Measurements from ENCODE around the gene REXO2. TPM values are rescaled to one million over a fixed set of nuclear protein-coding genes. Genes with fewer than 3 reads are reported as not detected.

Gene REXO2
- total RNA-seq, result 10 to 100 TPM; 60.6 to 61.2 TPM

- H3K27ac Mint-ChIP-seq, result peak within 1 kb of the TSS; percentile 94
- ATAC-seq (replicated peaks in 1 of 2) (peak; percentile 96), DNase-seq (peak; percentile 93 to 94)
- no peaks in the 10 kb centered on the region for H3K27me3 Mint-ChIP-seq (ENCODE audit: low read depth)
- H3K4me1 Mint-ChIP-seq (ENCODE audit: low read depth), result peaks cover 35% of the 10 kb centered on the region
- peaks cover 0 to 6% of the 10 kb centered on the region in 2 donors for H3K36me3 Mint-ChIP-seq (ENCODE audit: insufficient read depth in 2 of 2)
- peak within 1 kb of the TSS; percentile 92 to 98 for H3K4me3 Mint-ChIP-seq
- no peaks in the 10 kb centered on the region for H3K9me3 Mint-ChIP-seq
These were observed at the start of gene REXO2 for GRCh38 chr11:114439229-114440120. REXO2 (plus strand) TSS chr11:114439467; CDS start chr11:114439529, 62 bp downstream.

GRCh38 chr11:114392735-114393667 is 46.3 kb upstream of the REXO2 start:
- ATAC-seq (replicated peaks in 1 of 2), result no peak
- Mint-ChIP-seq H3K4me3 (no peak overlapping the region), H3K36me3 (ENCODE audit: insufficient read depth in 2 of 2) (peaks cover under 1 to 1% of the 10 kb centered on the region in 2 donors), H3K4me1 (ENCODE audit: low read depth) (peaks cover 8% of the 10 kb centered on the region), H3K27ac (no peak overlapping the region), H3K27me3 (ENCODE audit: low read depth) (no peaks in the 10 kb centered on the region), H3K9me3 (no peaks in the 10 kb centered on the region)
- no peak for DNase-seq

- Mint-ChIP-seq H3K4me1 (ENCODE audit: low read depth) (peaks cover 22% of the 10 kb centered on the region), H3K27ac (no peak overlapping the region), H3K9me3 (no peaks in the 10 kb centered on the region), H3K27me3 (ENCODE audit: low read depth) (no peaks in the 10 kb centered on the region), H3K36me3 (ENCODE audit: insufficient read depth in 2 of 2) (peaks cover 5 to 8% of the 10 kb centered on the region in 2 donors), H3K4me3 (no peak overlapping the region)
- ATAC-seq (replicated peaks in 1 of 2) (no peak), DNase-seq (no peak)
These were observed 43.5 kb upstream of the REXO2 start for GRCh38 chr11:114395736-114396135.

- Mint-ChIP-seq H3K4me3 (no peak overlapping the region), H3K36me3 (ENCODE audit: insufficient read depth in 2 of 2) (peaks cover 6 to 9% of the 10 kb centered on the region in 2 donors), H3K4me1 (ENCODE audit: low read depth) (peaks cover 24% of the 10 kb centered on the region), H3K27me3 (ENCODE audit: low read depth) (no peaks in the 10 kb centered on the region), H3K27ac (no peak overlapping the region), H3K9me3 (no peaks in the 10 kb centered on the region)
- ATAC-seq (replicated peaks in 1 of 2), result no peak
- no peak for DNase-seq
These were observed 42.4 kb upstream of the REXO2 start for GRCh38 chr11:114396916-114397315.

- no peak for ATAC-seq (replicated peaks in 1 of 2)
- Mint-ChIP-seq H3K9me3 (no peaks in the 10 kb centered on the region), H3K27me3 (ENCODE audit: low read depth) (no peaks in the 10 kb centered on the region), H3K27ac (peak overlapping the region; percentile 48), H3K4me3 (no peak overlapping the region), H3K4me1 (ENCODE audit: low read depth) (peaks cover 30% of the 10 kb centered on the region), H3K36me3 (ENCODE audit: insufficient read depth in 2 of 2) (peaks cover 8 to 9% of the 10 kb centered on the region in 2 donors)
- DNase-seq, result no peak
These were observed 41.8 kb upstream of the REXO2 start for GRCh38 chr11:114397349-114397982.

GRCh38 chr11:114398303-114398920 is 40.9 kb upstream of the REXO2 start:
- peak overlapping the region; percentile 99 for H3K27ac Mint-ChIP-seq
- H3K27me3 Mint-ChIP-seq (ENCODE audit: low read depth), result no peaks in the 10 kb centered on the region
- H3K36me3 Mint-ChIP-seq (ENCODE audit: insufficient read depth in 2 of 2), result peaks cover 12 to 16% of the 10 kb centered on the region in 2 donors
- DNase-seq (no peak), ATAC-seq (replicated peaks in 1 of 2) (no peak)
- H3K4me3 Mint-ChIP-seq, result peak overlapping the region; percentile 91 to 99
- peaks cover 39% of the 10 kb centered on the region for H3K4me1 Mint-ChIP-seq (ENCODE audit: low read depth)
- H3K9me3 Mint-ChIP-seq, result no peaks in the 10 kb centered on the region

GRCh38 chr11:114399490-114400215 is 39.6 kb upstream of the REXO2 start:
- Mint-ChIP-seq H3K4me3 (peak overlapping the region; percentile 91 to 99), H3K4me1 (ENCODE audit: low read depth) (peaks cover 51% of the 10 kb centered on the region), H3K36me3 (ENCODE audit: insufficient read depth in 2 of 2) (peaks cover 15 to 21% of the 10 kb centered on the region in 2 donors), H3K9me3 (no peaks in the 10 kb centered on the region), H3K27me3 (ENCODE audit: low read depth) (no peaks in the 10 kb centered on the region), H3K27ac (peak overlapping the region; percentile 99)
- peak in 1 of 2 donors; percentile 23 for ATAC-seq (replicated peaks in 1 of 2)
- DNase-seq, result no peak

GRCh38 chr11:114400216-114400914 is 38.9 kb upstream of the REXO2 start, which contains the start of the genes C11orf71 and RBM7:
C11orf71 (minus strand) TSS chr11:114400511; CDS start chr11:114400331, 180 bp downstream.
RBM7 (plus strand) TSS chr11:114400666; CDS start chr11:114400672, 6 bp downstream.
- ATAC-seq (replicated peaks in 1 of 2), result peak; percentile 95 to 96
- peak within 1 kb of the TSS; percentile 99 for H3K27ac Mint-ChIP-seq

GRCh38 chr11:114400915-114401223 is 38.4 kb upstream of the REXO2 start:
- Mint-ChIP-seq H3K4me1 (ENCODE audit: low read depth) (peaks cover 64% of the 10 kb centered on the region), H3K4me3 (peak overlapping the region; percentile 91 to 99), H3K27me3 (ENCODE audit: low read depth) (no peaks in the 10 kb centered on the region), H3K9me3 (no peaks in the 10 kb centered on the region), H3K27ac (peak overlapping the region; percentile 99), H3K36me3 (ENCODE audit: insufficient read depth in 2 of 2) (peaks cover 19 to 26% of the 10 kb centered on the region in 2 donors)
- DNase-seq (no peak), ATAC-seq (replicated peaks in 1 of 2) (no peak)

More at GRCh38 chr11:114400216-114400914, 38.9 kb upstream of the REXO2 start, which contains the start of the genes C11orf71 and RBM7:
- H3K36me3 Mint-ChIP-seq (ENCODE audit: insufficient read depth in 2 of 2), result peaks cover 17 to 25% of the 10 kb centered on the region in 2 donors
- peak within 1 kb of the TSS; percentile 91 to 99 for H3K4me3 Mint-ChIP-seq
- H3K4me1 Mint-ChIP-seq (ENCODE audit: low read depth), result peaks cover 59% of the 10 kb centered on the region
- DNase-seq, result peak; percentile 97 to 98
- H3K9me3 Mint-ChIP-seq, result no peaks in the 10 kb centered on the region
- H3K27me3 Mint-ChIP-seq (ENCODE audit: low read depth), result no peaks in the 10 kb centered on the region

GRCh38 chr11:114401311-114401710 is 38.0 kb upstream of the REXO2 start:
- Mint-ChIP-seq H3K36me3 (ENCODE audit: insufficient read depth in 2 of 2) (peaks cover 22 to 30% of the 10 kb centered on the region in 2 donors), H3K9me3 (no peaks in the 10 kb centered on the region), H3K27me3 (ENCODE audit: low read depth) (no peaks in the 10 kb centered on the region), H3K4me3 (peak overlapping the region; percentile 91 to 99), H3K4me1 (ENCODE audit: low read depth) (peaks cover 68% of the 10 kb centered on the region), H3K27ac (peak overlapping the region; percentile 99)
- DNase-seq (no peak), ATAC-seq (replicated peaks in 1 of 2) (no peak)

GRCh38 chr11:114412946-114413345 is 26.3 kb upstream of the REXO2 start:
- ATAC-seq (replicated peaks in 1 of 2) (no peak), DNase-seq (no peak)
- no peak overlapping the region for H3K27ac Mint-ChIP-seq
- no peaks in the 10 kb centered on the region for H3K4me1 Mint-ChIP-seq (ENCODE audit: low read depth)
- H3K4me3 Mint-ChIP-seq, result no peak overlapping the region
- H3K27me3 Mint-ChIP-seq (ENCODE audit: low read depth), result no peaks in the 10 kb centered on the region
- peaks cover 6 to 13% of the 10 kb centered on the region in 2 donors for H3K36me3 Mint-ChIP-seq (ENCODE audit: insufficient read depth in 2 of 2)
- no peaks in the 10 kb centered on the region for H3K9me3 Mint-ChIP-seq
